Liver (tissue), 9 donors: ENCODE measurements around the gene FARP1. TPM values are rescaled to one million over a fixed set of nuclear protein-coding genes. Genes with fewer than 3 reads are reported as not detected.

Experiments
- DNase-seq: peaks from one replicate; pipeline ENCODE4 v3.0.0-alpha.2; 2017; ENCODE audit warnings: low spot score
- H3K27ac ChIP-seq, 2 donors: one replicate each; pipeline ENCODE4 v1.7.0; 2013; ENCODE audit warnings: inconsistent platforms in 2 of 2, low read length in 2 of 2, control low read depth in 1 of 2, low read depth in 1 of 2, mild to moderate bottlenecking in 1 of 2
- H3K27me3 ChIP-seq, 4 donors: one replicate each; pipeline versions ENCODE4 v1.6.1 to v1.7.0; 2013; ENCODE audit warnings: low read length in 3 of 4, inconsistent platforms in 1 of 4, mild to moderate bottlenecking in 1 of 4, moderate library complexity in 1 of 4; ENCODE audit not compliant: control insufficient read depth in 4 of 4, insufficient read depth in 4 of 4
- H3K36me3 ChIP-seq, 4 donors: one replicate each; pipeline versions ENCODE4 v1.6.1 to v1.7.0; 2013; ENCODE audit warnings: low read length in 3 of 4, mild to moderate bottlenecking in 3 of 4, low read depth in 1 of 4, moderate library complexity in 1 of 4; ENCODE audit not compliant: control insufficient read depth in 4 of 4, insufficient read depth in 3 of 4
- H3K4me1 ChIP-seq, 4 donors: one replicate each; pipeline versions ENCODE4 v1.6.1 to v1.7.0; 2013; ENCODE audit warnings: low read length in 3 of 4, mild to moderate bottlenecking in 3 of 4, moderate library complexity in 1 of 4; ENCODE audit not compliant: control insufficient read depth in 4 of 4, insufficient read depth in 4 of 4
- H3K4me3 ChIP-seq, 3 donors: one replicate each; pipeline versions ENCODE4 v1.6.1 to v1.7.0; 2013; ENCODE audit warnings: low read length in 3 of 3, control low read depth in 1 of 3, low read depth in 1 of 3, mild to moderate bottlenecking in 1 of 3
- H3K9ac ChIP-seq, 2 donors: one replicate each; pipeline ENCODE4 v1.7.0; 2013; ENCODE audit warnings: low read length in 2 of 2, mild to moderate bottlenecking in 2 of 2, moderate library complexity in 2 of 2, control low read depth in 1 of 2, low read depth in 1 of 2
- H3K9me3 ChIP-seq, 4 donors: one replicate each; pipeline versions ENCODE4 v1.6.1 to v1.7.0; 2013; ENCODE audit warnings: low read length in 3 of 4; ENCODE audit not compliant: control insufficient read depth in 4 of 4
- ATF3 ChIP-seq: IDR thresholded peaks from 2 replicates; pipeline ENCODE4 v1.6.1; 2016; ENCODE audit warnings: antibody characterized with exemption
- CTCF ChIP-seq: fragments of 150-350 bp; IDR thresholded peaks from 2 replicates; pipeline ENCODE4 v1.5.1; 2017; ENCODE audit warnings: improper control_type of control experiment, low read depth, low read length; ENCODE audit not compliant: missing input control
- EGR1 ChIP-seq, 2 donors: IDR thresholded peaks; 2 replicates each; pipeline ENCODE4 v1.6.1; 2016 to 2018; ENCODE audit warnings: antibody characterized with exemption in 2 of 2, low read depth in 2 of 2
- FOXA1 ChIP-seq: IDR thresholded peaks from 2 replicates; pipeline ENCODE4 v1.6.1; 2016; ENCODE audit warnings: antibody characterized with exemption
- FOXA2 ChIP-seq: IDR thresholded peaks from 2 replicates; pipeline ENCODE4 v1.6.1; 2016; ENCODE audit warnings: antibody characterized with exemption
- HNF4A ChIP-seq, 2 donors: conservative IDR thresholded peaks; 2 replicates each; pipeline ENCODE4 v1.6.1; 2016; ENCODE audit warnings: antibody characterized with exemption in 2 of 2, mild to moderate bottlenecking in 2 of 2
- JUND ChIP-seq, 2 donors: IDR thresholded peaks; 2 replicates each; pipeline ENCODE4 v1.6.1; 2016; ENCODE audit warnings: antibody characterized with exemption in 2 of 2
- MAX ChIP-seq: IDR thresholded peaks from 2 replicates; pipeline ENCODE4 v1.6.1; 2016; ENCODE audit warnings: antibody characterized with exemption
- NR2F2 ChIP-seq: IDR thresholded peaks from 2 replicates; pipeline ENCODE4 v1.6.1; 2016; ENCODE audit warnings: antibody characterized with exemption
- RAD21 ChIP-seq, 2 donors: IDR thresholded peaks; 2 replicates each; pipeline ENCODE4 v1.6.1; 2016; ENCODE audit warnings: antibody characterized with exemption in 2 of 2, mild to moderate bottlenecking in 2 of 2
- REST ChIP-seq: IDR thresholded peaks from 2 replicates; pipeline ENCODE4 v1.6.1; 2016; ENCODE audit warnings: antibody characterized with exemption, mild to moderate bottlenecking
- RXRA ChIP-seq, 2 donors: IDR thresholded peaks; 2 replicates each; pipeline ENCODE4 v1.6.1; 2017 to 2018; ENCODE audit warnings: antibody characterized with exemption in 2 of 2, mild to moderate bottlenecking in 1 of 2
- SP1 ChIP-seq: IDR thresholded peaks from 2 replicates; pipeline ENCODE4 v1.6.1; 2018; ENCODE audit warnings: antibody characterized with exemption, mild to moderate bottlenecking
- YY1 ChIP-seq: IDR thresholded peaks from 2 replicates; pipeline ENCODE4 v1.6.1; 2016; ENCODE audit warnings: antibody characterized with exemption, mild to moderate bottlenecking
- ZBTB33 ChIP-seq: IDR thresholded peaks from 2 replicates; pipeline ENCODE4 v1.6.1; 2016; ENCODE audit warnings: antibody characterized with exemption
- WGBS: extraction: QIAGEN DNeasy Blood & Tissue Kit; methylation state at CpG from one replicate; pipeline ENCODE4 v1.1.7; 2013; 5-methylcytosine and 5-hydroxymethylcytosine counted together
- polyA plus RNA-seq, 2 donors: library from polyadenylated mRNA; stranded (reverse) in 1 of 2; unstranded in 1 of 2; fragments of 200-250 nt in 1 of 2; fragments of >200 nt in 1 of 2; fragmentation: Nextera tagmentation in 1 of 2; extraction: Ambion mirVana in 1 of 2; gene quantifications; one replicate each; pipeline versions ENCODE4 v1.2.1 to v1.2.3, GENCODE V29; 2013 to 2015
- total RNA-seq, 2 donors: library from RNA; depleted of rRNA; stranded (reverse); fragments of >200 nt; gene quantifications; one replicate each; pipeline ENCODE4 v1.2.3, GENCODE V29; 2014
- donor health status: healthy.
- donor health status: healthy.
- donor health status: healthy.
- donor health status: healthy.
- donor health status: healthy.

FARP1 gene
- total and polyA plus RNA-seq, 4 donors = 28.4 to 62.6 (median 39.8) TPM

GRCh38 chr13:98182589-98182988 lies 39.7 kb downstream of the FARP1 start:
- Histone ChIP-seq H3K36me3 (no peaks in the 10 kb centered on the region), H3K9ac (no peak overlapping the region), H3K27me3 (no peaks in the 10 kb centered on the region), H3K9me3 (no peaks in the 10 kb centered on the region), H3K27ac (peak overlapping the region; percentile 42 to 48), H3K4me3 (no peak overlapping the region), H3K4me1 (peaks cover 5 to 18% (median 10%) of the 10 kb centered on the region in 4 donors)
- 83% methylated on average over 3 of the region's 3 CpGs for WGBS
- TF ChIP-seq FOXA1 (no peak), RAD21 (IDR thresholded peaks at IDR 0.05) (no peak), ATF3 (peak; percentile 52), JUND (IDR thresholded peaks at IDR 0.05) (peak; percentile 89 to 96), CTCF (no peak)
- DNase-seq = no peak

GRCh38 chr13:98184792-98185191 lies 41.9 kb downstream of the FARP1 start:
- TF ChIP-seq HNF4A (conservative IDR thresholded peaks at IDR 0.05) (peak in 1 of 2 donors; percentile 6), RXRA (IDR thresholded peaks at IDR 0.05) (no peak)
- no peaks in the 10 kb centered on the region for H3K27me3 ChIP-seq
- H3K4me1 ChIP-seq = peaks cover 12 to 33% (median 23%) of the 10 kb centered on the region in 4 donors
- 38% methylated on average over 1 of the region's 1 CpG for WGBS
- H3K9me3 ChIP-seq = no peaks in the 10 kb centered on the region
- no peaks in the 10 kb centered on the region for H3K36me3 ChIP-seq
- no peak overlapping the region for H3K4me3 ChIP-seq
- no peak for DNase-seq
- no peak overlapping the region for H3K9ac ChIP-seq
- peak overlapping the region in 1 of 2 donors; percentile 23 for H3K27ac ChIP-seq

- H3K9me3 ChIP-seq = no peaks in the 10 kb centered on the region
- TF ChIP-seq NR2F2 (no peak), JUND (IDR thresholded peaks at IDR 0.05) (no peak), FOXA1 (no peak), FOXA2 (no peak), MAX (no peak), ZBTB33 (no peak), REST (no peak), EGR1 (IDR thresholded peaks at IDR 0.05; ENCODE audit: low read depth in 2 of 2) (no peak), ATF3 (no peak), RAD21 (IDR thresholded peaks at IDR 0.05) (no peak), RXRA (IDR thresholded peaks at IDR 0.05) (no peak), CTCF (no peak), SP1 (no peak), YY1 (no peak)
- peak overlapping the region; percentile 16 to 39 for H3K27ac ChIP-seq
- H3K36me3 ChIP-seq = no peaks in the 10 kb centered on the region
- peak overlapping the region in 1 of 2 donors; percentile 42 for H3K9ac ChIP-seq
- H3K4me3 ChIP-seq = no peak overlapping the region
- no peak for DNase-seq
- no peaks in the 10 kb centered on the region for H3K27me3 ChIP-seq
- WGBS = 77% methylated on average over 4 of the region's 4 CpGs
- H3K4me1 ChIP-seq = peaks cover 13 to 48% (median 30%) of the 10 kb centered on the region in 4 donors
Measured at GRCh38 chr13:98187155-98187964, 44.5 kb downstream of the FARP1 start.
